Measurements from ENCODE around the gene SULT1B1.

DNA sequence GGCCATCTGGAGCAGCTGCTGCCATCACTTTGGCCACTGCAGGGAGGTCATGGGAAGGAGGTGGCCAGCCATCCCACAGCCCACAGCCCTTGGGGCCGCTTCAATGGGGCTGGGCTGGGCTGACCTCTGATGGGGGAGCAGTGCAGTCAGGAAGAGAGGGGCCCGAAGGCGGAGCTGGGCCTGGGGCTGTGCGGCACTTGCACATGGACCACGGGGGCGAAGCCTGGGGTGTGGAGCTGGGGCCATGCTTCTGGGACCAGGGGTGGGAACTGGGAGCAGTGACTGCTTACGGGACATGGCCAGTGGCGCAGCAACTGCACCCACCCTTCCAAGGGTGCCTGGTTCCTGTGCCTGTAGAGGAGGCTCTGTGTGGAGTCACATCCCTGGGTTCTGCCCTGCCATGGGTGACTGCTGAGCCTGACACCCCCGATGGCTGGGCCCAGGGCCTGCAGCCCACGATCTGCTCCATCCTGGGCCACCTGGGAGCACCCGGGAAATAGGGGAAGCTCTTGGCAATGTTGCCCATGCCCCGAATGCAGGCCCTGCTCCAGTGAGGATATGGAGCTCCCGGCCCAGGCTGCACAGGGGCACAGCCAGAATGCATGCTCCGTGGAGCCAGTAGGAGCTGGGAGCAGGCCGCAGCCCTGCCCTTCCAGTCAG is 22.4 kb upstream of the SULT1B1 start:
- TF ChIP-seq, protein P1, sequence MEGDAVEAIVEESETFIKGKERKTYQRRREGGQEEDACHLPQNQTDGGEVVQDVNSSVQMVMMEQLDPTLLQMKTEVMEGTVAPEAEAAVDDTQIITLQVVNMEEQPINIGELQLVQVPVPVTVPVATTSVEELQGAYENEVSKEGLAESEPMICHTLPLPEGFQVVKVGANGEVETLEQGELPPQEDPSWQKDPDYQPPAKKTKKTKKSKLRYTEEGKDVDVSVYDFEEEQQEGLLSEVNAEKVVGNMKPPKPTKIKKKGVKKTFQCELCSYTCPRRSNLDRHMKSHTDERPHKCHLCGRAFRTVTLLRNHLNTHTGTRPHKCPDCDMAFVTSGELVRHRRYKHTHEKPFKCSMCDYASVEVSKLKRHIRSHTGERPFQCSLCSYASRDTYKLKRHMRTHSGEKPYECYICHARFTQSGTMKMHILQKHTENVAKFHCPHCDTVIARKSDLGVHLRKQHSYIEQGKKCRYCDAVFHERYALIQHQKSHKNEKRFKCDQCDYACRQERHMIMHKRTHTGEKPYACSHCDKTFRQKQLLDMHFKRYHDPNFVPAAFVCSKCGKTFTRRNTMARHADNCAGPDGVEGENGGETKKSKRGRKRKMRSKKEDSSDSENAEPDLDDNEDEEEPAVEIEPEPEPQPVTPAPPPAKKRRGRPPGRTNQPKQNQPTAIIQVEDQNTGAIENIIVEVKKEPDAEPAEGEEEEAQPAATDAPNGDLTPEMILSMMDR (IDR thresholded peaks at IDR 0.05; ENCODE audit: low read length), result no peak
- TF ChIP-seq EZH2 (IDR thresholded peaks at IDR 0.05; ENCODE audit: borderline replicate concordance, low read length), result no peak

Measured in OCI-LY1 (cell line).